WI38 (cell line): ENCODE measurements around the gene AFF1.
"Not testable (repeated sequence)": the region's sequence is repeated elsewhere in the genome, so short reads cannot be mapped to it uniquely, and the experiment has no call there.

Source experiments
- H3K4me3 ChIP-seq: 2 replicates; pipeline ENCODE4 v1.5.1; 2011; ENCODE audit warnings: low read depth, mild to moderate bottlenecking, control low read depth, low read length
- CTCF ChIP-seq: IDR thresholded peaks from 2 replicates; pipeline ENCODE4 v1.5.1; 2012; ENCODE audit warnings: low read depth, mild to moderate bottlenecking, control low read depth, low read length

The AFF1 gene

GRCh38 chr4:87010192-87010591 lies 75.4 kb downstream of the AFF1 start:
- no peak for TF ChIP-seq CTCF
- no peak overlapping the region for H3K4me3 ChIP-seq

GRCh38 chr4:87011340-87012034 lies 76.7 kb downstream of the AFF1 start:
- TF ChIP-seq CTCF, result no peak
- no peak overlapping the region for H3K4me3 ChIP-seq

- H3K4me3 ChIP-seq, result no peak overlapping the region
- no peak for TF ChIP-seq CTCF
These were observed 77.6 kb downstream of the AFF1 start for GRCh38 chr4:87012265-87012953.

GRCh38 chr4:87012954-87013308 lies 78.1 kb downstream of the AFF1 start:
- H3K4me3 ChIP-seq, result not testable (repeated sequence)

- no peak for TF ChIP-seq CTCF
- no peak overlapping the region for H3K4me3 ChIP-seq
These were observed 79.5 kb downstream of the AFF1 start for GRCh38 chr4:87014284-87014782.

GRCh38 chr4:87015416-87015815 lies 80.6 kb downstream of the AFF1 start:
- no peak overlapping the region for H3K4me3 ChIP-seq
- no peak for TF ChIP-seq CTCF

- no peak for TF ChIP-seq CTCF
- no peak overlapping the region for H3K4me3 ChIP-seq
These were observed 83.0 kb downstream of the AFF1 start for GRCh38 chr4:87017580-87018342.
